NOMO-1 treated with dmso at 0.1 percent for 144 hours (cell line): Measurements from ENCODE around the gene MYL12A.
A peak's percentile ranks its signal among the peaks of the same experiment; 100 is the strongest.

Experiments
- DNase-seq: peaks from one replicate; lab custom pipeline; 2025; ENCODE audit not compliant: unreplicated experiment; lab: John Stamatoyannopoulos, UW

Gene MYL12A

DNA sequence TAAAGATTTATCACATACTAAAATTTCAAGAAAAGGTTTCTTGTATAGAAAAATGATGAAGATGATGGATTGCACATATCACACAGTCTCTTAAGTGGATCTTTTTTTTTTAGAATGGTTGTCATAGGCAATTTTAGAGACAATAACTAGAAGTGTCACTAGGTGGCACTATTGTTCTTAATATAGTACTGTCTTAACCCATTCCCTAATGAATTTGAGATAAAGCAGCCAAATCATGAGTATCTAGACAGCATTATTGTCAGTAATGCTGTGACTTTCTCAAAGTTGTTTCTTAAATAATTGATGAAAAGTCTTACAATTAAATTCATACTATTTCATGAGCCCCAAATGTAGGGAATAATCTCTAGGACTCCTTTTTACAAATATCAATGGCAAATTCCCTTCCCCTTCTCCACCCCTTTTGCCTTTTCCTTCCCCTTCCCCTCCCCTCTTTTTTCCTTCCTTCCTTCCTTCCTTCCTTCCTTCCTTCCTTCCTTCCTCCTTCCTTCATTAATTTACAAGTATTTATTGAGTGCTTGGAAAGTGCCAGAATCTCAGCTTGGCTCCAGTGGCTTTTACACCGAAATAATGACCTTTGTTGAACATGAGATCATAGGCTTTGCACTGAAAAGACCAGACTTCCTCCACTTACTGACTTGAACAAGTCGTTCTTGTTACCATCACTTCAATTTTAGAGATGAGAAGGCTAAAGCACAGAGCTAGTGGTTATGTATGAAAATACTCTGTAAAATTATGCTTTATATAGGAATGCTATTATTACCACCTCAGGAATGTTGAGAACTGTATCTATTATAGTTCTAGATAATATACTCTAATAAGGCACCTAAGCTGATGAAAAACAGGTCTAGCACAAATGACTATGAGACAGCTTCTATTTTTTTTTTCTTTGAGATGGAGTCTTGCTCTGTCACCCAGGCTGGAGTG lies 34.1 kb downstream of the MYL12A start:
- peak; percentile 18 for DNase-seq

DNA sequence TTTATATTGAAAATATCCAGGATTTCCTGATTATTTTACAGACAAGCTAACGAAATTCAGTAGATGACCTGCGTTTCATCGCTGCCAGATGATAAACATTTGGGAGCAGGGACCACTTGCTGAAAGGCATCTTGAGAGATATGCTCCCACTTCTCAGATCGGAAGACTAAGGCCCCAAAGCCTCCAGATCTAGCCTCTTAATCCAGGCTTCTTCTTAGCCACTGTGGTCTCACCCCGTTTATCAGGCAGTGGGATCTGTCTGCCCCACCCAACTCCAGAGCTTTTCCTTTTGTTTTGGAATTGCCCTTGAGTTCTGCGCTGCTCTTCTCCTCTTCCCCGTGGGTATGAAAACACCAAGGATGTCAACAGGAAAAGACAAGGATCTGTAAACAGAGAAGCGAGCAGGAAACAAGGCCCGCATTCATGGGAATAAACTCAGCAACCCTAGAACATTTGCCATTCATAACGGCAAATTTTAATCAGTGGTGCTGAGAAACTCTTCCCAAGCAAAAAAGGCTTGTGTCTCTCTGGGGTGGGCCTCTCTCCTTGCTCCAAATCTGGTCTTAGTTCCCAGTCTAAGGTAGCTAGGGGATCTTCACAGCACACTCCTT lies 35.8 kb downstream of the MYL12A start:
- no peak for DNase-seq

DNA sequence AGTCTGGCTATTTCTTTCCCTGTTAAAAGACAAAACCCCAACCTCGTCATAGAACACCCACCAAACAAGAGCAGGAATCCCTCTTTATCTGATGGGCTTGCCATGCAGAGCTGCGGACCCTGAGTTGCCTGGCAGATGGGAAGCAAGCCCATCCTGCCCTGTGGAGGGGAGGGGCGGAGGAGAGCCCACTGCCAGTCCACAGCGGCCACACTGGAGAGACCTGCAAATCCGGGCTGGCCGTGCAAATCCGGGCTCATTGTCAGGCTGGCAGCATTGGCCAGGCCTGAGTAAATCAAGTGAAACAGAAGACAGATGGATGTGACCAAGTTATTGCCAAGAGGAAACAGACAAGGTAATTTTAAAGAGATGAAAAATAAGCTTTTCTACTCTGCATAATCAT lies 36.3 kb downstream of the MYL12A start:
- DNase-seq: no peak

DNA sequence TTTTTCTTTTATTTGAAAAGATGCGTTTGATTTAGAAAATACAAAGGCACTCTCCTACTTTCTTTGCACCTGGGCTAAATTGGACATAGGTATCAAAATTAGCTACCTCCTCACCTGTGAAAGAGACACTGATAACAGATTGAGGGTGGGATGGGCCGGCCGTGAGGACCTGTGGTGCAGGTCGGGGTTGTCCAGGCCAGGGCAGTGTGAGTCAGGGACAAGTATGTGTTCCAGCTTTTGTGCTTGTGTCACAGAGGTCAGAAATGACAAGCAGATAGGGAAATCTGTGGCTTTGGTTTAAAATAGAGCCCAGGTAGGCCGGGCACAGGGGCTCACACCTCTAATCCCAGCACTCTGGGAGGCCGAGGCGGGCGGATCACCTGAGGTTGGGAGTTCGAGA lies 36.9 kb downstream of the MYL12A start:
- DNase-seq: no peak

GRCh38 chr18:3286159-3286558 lies 38.6 kb downstream of the MYL12A start:
- no peak for DNase-seq

DNA sequence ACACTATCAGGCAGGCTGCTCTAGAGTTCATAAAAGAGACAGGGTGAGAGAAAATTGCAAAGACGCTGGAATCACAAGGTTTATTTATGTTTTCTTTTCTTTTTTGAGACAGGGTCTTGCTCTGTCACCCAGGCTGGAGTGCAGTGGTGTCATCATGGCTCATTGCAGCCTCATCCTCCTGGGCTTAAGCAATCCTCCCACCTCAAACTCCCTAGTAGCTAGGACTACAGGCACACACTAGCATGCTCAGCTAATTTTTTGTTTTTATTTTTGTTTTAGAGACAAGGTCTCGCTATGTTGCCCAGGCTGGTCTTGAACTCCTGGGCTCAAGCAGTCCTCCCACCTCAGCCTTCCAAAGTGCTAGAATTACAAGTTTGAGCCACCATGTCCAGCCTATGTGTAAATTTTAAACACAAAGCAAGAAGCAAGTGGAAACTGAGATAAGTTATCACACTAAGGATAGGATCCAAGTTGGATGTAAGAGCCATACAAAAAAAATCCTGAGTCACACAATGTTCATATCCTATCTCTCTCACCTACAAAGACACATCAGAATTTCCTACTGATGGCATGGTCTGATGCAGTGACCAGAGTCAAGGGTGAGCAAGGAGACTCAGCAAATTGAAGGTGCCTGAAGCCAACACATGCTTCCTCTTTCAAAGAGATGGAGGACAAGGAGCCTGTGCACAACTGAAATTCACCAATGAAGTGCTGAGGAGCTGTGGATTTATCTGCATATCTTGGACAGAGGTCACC lies 45.8 kb downstream of the MYL12A start:
- no peak for DNase-seq

DNA sequence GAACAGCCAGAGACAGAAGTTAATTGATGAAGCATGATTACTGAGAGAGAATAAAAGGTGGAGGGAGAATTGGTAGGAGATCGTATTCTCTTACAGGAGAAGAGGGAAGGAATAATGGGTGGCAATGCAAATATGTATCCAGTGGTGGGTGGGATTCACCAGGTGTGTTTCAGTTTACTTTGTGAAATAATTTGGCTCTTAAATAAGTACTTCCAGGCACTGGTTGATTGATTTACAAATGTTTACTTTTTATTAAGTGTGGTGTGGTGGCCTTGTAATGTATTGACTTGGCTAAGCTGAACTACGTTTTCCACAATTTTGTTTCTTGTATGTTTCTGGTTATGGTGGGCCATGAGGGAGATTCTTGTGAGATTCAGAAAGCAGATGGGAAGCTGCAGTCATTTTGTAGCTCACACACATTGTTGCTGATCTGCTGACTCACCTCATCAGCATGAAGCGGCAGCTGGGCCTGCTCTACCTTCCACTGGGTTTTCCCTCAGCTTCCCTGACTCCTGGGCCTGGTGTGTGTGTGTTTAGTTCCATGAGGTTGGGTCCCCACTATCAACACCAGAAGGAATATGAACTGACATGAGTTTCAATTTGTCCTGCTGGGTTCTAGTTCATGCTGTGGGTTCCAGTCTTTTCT lies 47.0 kb downstream of the MYL12A start:
- no peak for DNase-seq

DNA sequence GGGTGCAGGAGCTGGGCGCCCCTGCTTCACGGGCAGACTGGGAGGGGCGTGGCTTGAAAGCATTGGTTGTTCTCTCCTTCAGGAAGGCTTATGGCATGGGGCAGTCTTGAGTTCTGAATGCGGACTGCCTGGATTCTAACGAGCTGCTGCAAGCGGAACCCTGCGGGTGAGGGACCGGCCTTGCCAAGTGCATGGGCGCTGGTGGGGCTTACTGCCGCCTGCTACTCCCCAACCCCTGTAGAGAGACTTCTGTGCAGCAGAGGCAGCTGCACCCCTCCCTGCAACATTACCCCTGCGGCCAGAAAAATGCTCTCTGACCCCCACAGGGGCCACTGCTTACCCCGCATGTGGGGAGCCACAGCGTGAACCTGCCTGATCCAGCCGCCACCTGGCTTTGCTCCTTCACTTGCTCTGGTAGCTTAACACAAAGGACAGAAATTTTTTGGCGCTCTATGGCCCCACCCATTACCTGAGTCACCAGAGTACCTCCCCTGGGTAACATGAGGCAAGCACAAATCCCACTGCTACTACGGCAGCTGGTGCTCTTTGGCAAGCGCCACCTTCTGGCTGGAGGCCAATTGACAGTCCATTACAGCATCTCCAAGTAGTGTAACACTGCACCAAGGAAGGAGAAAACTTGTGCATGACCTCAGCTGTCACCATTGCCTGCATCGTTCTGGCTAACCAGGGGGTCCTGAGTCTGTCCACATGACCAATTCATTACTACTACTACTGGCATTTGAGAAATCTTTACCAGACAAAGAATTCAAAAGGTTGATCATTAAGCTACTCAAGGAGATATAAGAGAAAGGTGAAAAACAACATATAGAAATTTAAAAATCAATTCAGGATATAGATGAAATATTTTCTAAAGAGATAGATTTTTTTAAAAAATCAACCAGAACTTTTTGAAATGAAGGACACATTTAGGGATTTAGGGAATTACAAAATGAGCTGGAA lies 49.7 kb downstream of the MYL12A start:
- DNase-seq: peak; percentile 88

GRCh38 chr18:3304832-3305231 lies 57.2 kb downstream of the MYL12A start:
- no peak for DNase-seq

DNA sequence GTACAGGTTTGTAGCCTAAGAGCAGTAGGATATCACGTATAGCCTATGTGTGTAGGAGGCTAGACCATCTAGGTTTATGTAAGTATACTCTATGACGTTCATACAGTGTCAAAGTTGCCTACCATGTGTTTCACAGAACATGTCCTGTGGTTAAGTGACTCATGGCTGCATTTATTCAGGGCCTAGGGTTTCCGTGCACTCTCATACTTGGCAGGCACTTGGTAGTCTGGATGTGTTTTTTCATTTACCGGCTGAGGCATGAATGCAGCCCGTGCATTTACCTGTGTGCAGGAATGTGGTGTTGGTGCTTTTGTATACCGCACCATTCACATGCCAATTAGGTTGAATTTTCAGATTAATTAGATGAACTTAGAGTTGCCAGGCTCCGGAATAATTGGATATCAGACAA lies 57.8 kb downstream of the MYL12A start:
- DNase-seq: peak; percentile 64
